Activated CD8-positive, alpha-beta memory T cell treated with anti-CD3 and anti-CD28 coated beads for 36 hours (primary cell): ENCODE data around the gene PROSER2. TPM values are rescaled to one million over a fixed set of nuclear protein-coding genes. Genes with fewer than 3 reads are reported as not detected.
"Not testable (repeated sequence)": the region's sequence is repeated elsewhere in the genome, so short reads cannot be mapped to it uniquely, and the experiment has no call there.

Experiments used
- CTCF ChIA-PET: fragments of 350-600 bp; sonication (Branson Sonifier 250); formaldehyde crosslinking; loops from one replicate; lab custom pipeline; 2021; ENCODE audit warnings: antibody characterized with exemption; lab: Charles Lee
- POLR2A ChIA-PET: fragments of 350-600 bp; sonication (Branson Sonifier 250); formaldehyde crosslinking; loops from one replicate; lab custom pipeline; 2021; ENCODE audit warnings: antibody characterized with exemption; lab: Charles Lee
- total RNA-seq, 2 experiments: library from RNA; stranded (reverse); gene quantifications; one replicate each; pipeline ENCODE4 v1.2.3, GENCODE V29; 2021

The PROSER2 gene
- total RNA-seq, 2 experiments from 2014 or later, result 1.4 to 1.6 TPM

GRCh38 chr10:11828682-11829284, 5.6 kb downstream of the PROSER2 start:
- POLR2A ChIA-PET, result no interaction called here
- CTCF ChIA-PET, result interaction anchor here (1.1 kb wide), 1 partner anchor 287 kb away, joined by 5 read pairs; no protein-coding TSS in a partner anchor

- ChIA-PET CTCF (no interaction called here), POLR2A (no interaction called here)
These were observed 7.8 kb downstream of the PROSER2 start for GRCh38 chr10:11830836-11831519.

GRCh38 chr10:11831520-11831951, 8.4 kb downstream of the PROSER2 start:
- POLR2A ChIA-PET, result no interaction called here
- CTCF ChIA-PET, result no interaction called here

GRCh38 chr10:11832042-11832441, 8.9 kb downstream of the PROSER2 start:
- CTCF ChIA-PET, result no interaction called here

GRCh38 chr10:11835061-11835460, 11.9 kb downstream of the PROSER2 start:
- CTCF ChIA-PET, result interaction anchor here (0.7 kb wide), 1 partner anchor 285 kb away, joined by 3 read pairs; no protein-coding TSS in a partner anchor
- POLR2A ChIA-PET, result no interaction called here

More at GRCh38 chr10:11832042-11832441, 8.9 kb downstream of the PROSER2 start:
- POLR2A ChIA-PET, result no interaction called here

- CTCF ChIA-PET, result no interaction called here
- POLR2A ChIA-PET, result no interaction called here
These were observed 12.5 kb downstream of the PROSER2 start for GRCh38 chr10:11835704-11836103.

GRCh38 chr10:11837372-11838161, 14.4 kb downstream of the PROSER2 start:
- POLR2A ChIA-PET, result no interaction called here
- CTCF ChIA-PET, result interaction anchor here (0.8 kb wide), 1 partner anchor 85 kb away, joined by 3 read pairs; no protein-coding TSS in a partner anchor

GRCh38 chr10:11838298-11838852, 15.2 kb downstream of the PROSER2 start:
- ChIA-PET CTCF (interaction anchor here (1.2 kb wide), 1 partner anchor 14 kb away, joined by 5 read pairs; no protein-coding TSS in a partner anchor), POLR2A (no interaction called here)

- POLR2A ChIA-PET, result no interaction called here
- CTCF ChIA-PET, result no interaction called here
These were observed 18.2 kb downstream of the PROSER2 start for GRCh38 chr10:11841375-11841774.

GRCh38 chr10:11842411-11842810, 19.3 kb downstream of the PROSER2 start:
- CTCF ChIA-PET, result no interaction called here
- POLR2A ChIA-PET, result no interaction called here

GRCh38 chr10:11845113-11845512, 22.0 kb downstream of the PROSER2 start:
- ChIA-PET CTCF (no interaction called here), POLR2A (no interaction called here)

GRCh38 chr10:11846542-11846941, 23.4 kb downstream of the PROSER2 start:
- POLR2A ChIA-PET, result no interaction called here
- CTCF ChIA-PET, result interaction anchor here (0.6 kb wide), 1 partner anchor 792 kb away, joined by 3 read pairs; no protein-coding TSS in a partner anchor

- POLR2A ChIA-PET, result no interaction called here
- CTCF ChIA-PET, result interaction anchor here (0.5 kb wide), 1 partner anchor 22 kb away, joined by 3 read pairs; no protein-coding TSS in a partner anchor
These were observed 26.1 kb downstream of the PROSER2 start for GRCh38 chr10:11849277-11849676.

GRCh38 chr10:11849911-11850310, 26.8 kb downstream of the PROSER2 start:
- ChIA-PET CTCF (no interaction called here), POLR2A (no interaction called here)

- ChIA-PET POLR2A (no interaction called here), CTCF (interaction anchor here (1.8 kb wide), 1 partner anchor 13 kb away, joined by 5 read pairs; no protein-coding TSS in a partner anchor)
These were observed 28.8 kb downstream of the PROSER2 start for GRCh38 chr10:11851910-11852309.

GRCh38 chr10:11852637-11853036, 29.5 kb downstream of the PROSER2 start:
- CTCF ChIA-PET, result interaction anchor here (1.8 kb wide), 1 partner anchor 13 kb away, joined by 5 read pairs; no protein-coding TSS in a partner anchor
- POLR2A ChIA-PET, result not testable (repeated sequence)

GRCh38 chr10:11853468-11853867, 30.3 kb downstream of the PROSER2 start:
- CTCF ChIA-PET, result interaction anchor here (1.8 kb wide), 1 partner anchor 14 kb away, joined by 5 read pairs; no protein-coding TSS in a partner anchor
- POLR2A ChIA-PET, result no interaction called here

- ChIA-PET POLR2A (no interaction called here), CTCF (interaction anchor here (0.7 kb wide), 1 partner anchor 9 kb away, joined by 3 read pairs; no protein-coding TSS in a partner anchor)
These were observed 31.1 kb downstream of the PROSER2 start for GRCh38 chr10:11854301-11854700.

GRCh38 chr10:11856089-11856488, 32.9 kb downstream of the PROSER2 start:
- ChIA-PET CTCF (interaction anchor here (0.7 kb wide), 1 partner anchor 70 kb away, joined by 6 read pairs; no protein-coding TSS in a partner anchor), POLR2A (no interaction called here)
